Colon (tissue), 2 donors: ENCODE data around the gene SNX3.

Experiments
- FAIRE-seq: peaks from 2 replicates; lab custom pipeline; 2012; peaks lifted over from hg19 to GRCh38; lab: Jason Lieb, UNC
- donor health status: control.
- donor health status: control.

Gene SNX3

GRCh38 chr6:108203189-108204112, 57.4 kb downstream of the SNX3 start:
- no peak for FAIRE-seq

GRCh38 chr6:108200631-108201030, 60.2 kb downstream of the SNX3 start:
- FAIRE-seq: no peak

- FAIRE-seq: no peak
Observed at GRCh38 chr6:108200186-108200585, 60.7 kb downstream of the SNX3 start.

GRCh38 chr6:108198761-108199498, 61.9 kb downstream of the SNX3 start:
- FAIRE-seq: no peak

- no peak for FAIRE-seq
Observed at GRCh38 chr6:108195209-108195608, 65.6 kb downstream of the SNX3 start.

GRCh38 chr6:108194503-108194902, 66.3 kb downstream of the SNX3 start:
- FAIRE-seq: no peak

- FAIRE-seq: no peak
Observed at GRCh38 chr6:108193835-108194234, 67.0 kb downstream of the SNX3 start.

GRCh38 chr6:108193131-108193530, 67.7 kb downstream of the SNX3 start:
- no peak for FAIRE-seq

GRCh38 chr6:108187519-108187918, 73.3 kb downstream of the SNX3 start:
- no peak for FAIRE-seq

GRCh38 chr6:108186226-108186625, 74.6 kb downstream of the SNX3 start:
- FAIRE-seq: no peak

GRCh38 chr6:108180776-108181175, 80.1 kb downstream of the SNX3 start:
- FAIRE-seq: no peak

GRCh38 chr6:108180266-108180665, 80.6 kb downstream of the SNX3 start:
- no peak for FAIRE-seq

GRCh38 chr6:108179741-108180140, 81.1 kb downstream of the SNX3 start:
- no peak for FAIRE-seq

- FAIRE-seq: no peak
Observed at GRCh38 chr6:108176281-108177089, 84.4 kb downstream of the SNX3 start.

- no peak for FAIRE-seq
Observed at GRCh38 chr6:108175592-108176279, 85.1 kb downstream of the SNX3 start.

GRCh38 chr6:108175176-108175591, 85.7 kb downstream of the SNX3 start:
- no peak for FAIRE-seq

GRCh38 chr6:108174371-108175175, 86.3 kb downstream of the SNX3 start:
- FAIRE-seq: no peak

- no peak for FAIRE-seq
Observed at GRCh38 chr6:108171918-108172516, 88.8 kb downstream of the SNX3 start.

- no peak for FAIRE-seq
Observed at GRCh38 chr6:108171291-108171917, 89.4 kb downstream of the SNX3 start.
